PC-3 (cell line): ENCODE data around the gene CAPN13.

Experiments
- EZH2 ChIP-seq: fragments of 300-600 bp; sonication (generic); IDR thresholded peaks from one replicate; pipeline ENCODE4 v1.6.1; 2017; ENCODE audit warnings: antibody characterized with exemption, mild to moderate bottlenecking, low read length; ENCODE audit not compliant: unreplicated experiment
- EZH2phosphoT487 ChIP-seq: fragments of 300-600 bp; sonication (generic); IDR thresholded peaks from 2 replicates; pipeline ENCODE4 v1.6.1; 2018; ENCODE audit warnings: mild to moderate bottlenecking, antibody characterized with exemption, low read length, borderline replicate concordance
- TF ChIP-seq, protein P1 (sequence below): fragments of 300-600 bp; sonication (generic); conservative IDR thresholded peaks from 2 replicates; pipeline ENCODE4 v1.5.1; 2017; ENCODE audit warnings: antibody characterized with exemption, low read depth, mild to moderate bottlenecking, low read length

- TF ChIP-seq, protein P1, sequence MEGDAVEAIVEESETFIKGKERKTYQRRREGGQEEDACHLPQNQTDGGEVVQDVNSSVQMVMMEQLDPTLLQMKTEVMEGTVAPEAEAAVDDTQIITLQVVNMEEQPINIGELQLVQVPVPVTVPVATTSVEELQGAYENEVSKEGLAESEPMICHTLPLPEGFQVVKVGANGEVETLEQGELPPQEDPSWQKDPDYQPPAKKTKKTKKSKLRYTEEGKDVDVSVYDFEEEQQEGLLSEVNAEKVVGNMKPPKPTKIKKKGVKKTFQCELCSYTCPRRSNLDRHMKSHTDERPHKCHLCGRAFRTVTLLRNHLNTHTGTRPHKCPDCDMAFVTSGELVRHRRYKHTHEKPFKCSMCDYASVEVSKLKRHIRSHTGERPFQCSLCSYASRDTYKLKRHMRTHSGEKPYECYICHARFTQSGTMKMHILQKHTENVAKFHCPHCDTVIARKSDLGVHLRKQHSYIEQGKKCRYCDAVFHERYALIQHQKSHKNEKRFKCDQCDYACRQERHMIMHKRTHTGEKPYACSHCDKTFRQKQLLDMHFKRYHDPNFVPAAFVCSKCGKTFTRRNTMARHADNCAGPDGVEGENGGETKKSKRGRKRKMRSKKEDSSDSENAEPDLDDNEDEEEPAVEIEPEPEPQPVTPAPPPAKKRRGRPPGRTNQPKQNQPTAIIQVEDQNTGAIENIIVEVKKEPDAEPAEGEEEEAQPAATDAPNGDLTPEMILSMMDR: no peak
- TF ChIP-seq EZH2 (no peak), EZH2phosphoT487 (no peak)
These were observed 4.6 kb downstream of the CAPN13 start for GRCh38 chr2:30802611-30803010.
